ENCODE data around the gene MAN2C1. TPM values are rescaled to one million over a fixed set of nuclear protein-coding genes. Genes with fewer than 3 reads are reported as not detected.

MAN2C1 gene
- total RNA-seq, 1 donor from 2014 or later: 102 TPM

Other genes starting within 250 kb of the MAN2C1 start
- gene C15orf39, start 166.7 kb downstream of the MAN2C1 start, total RNA-seq: 2.1 and 2.2 TPM in 2 replicates
- gene GOLGA6C, start 110.3 kb downstream of the MAN2C1 start, total RNA-seq: under 0.01 TPM in 1 of 2 replicates, not detected in the other
- gene GOLGA6D, start 85.8 kb downstream of the MAN2C1 start, total RNA-seq: not detected in 2 replicates
- gene COMMD4, start 32.5 kb downstream of the MAN2C1 start, total RNA-seq: 41.3 and 63.9 TPM in 2 replicates
- gene NEIL1, start 21.6 kb downstream of the MAN2C1 start, total RNA-seq: 6.1 and 6.6 TPM in 2 replicates
- 11.6 and 24.6 TPM in 2 replicates for gene SIN3A, start 83.1 kb upstream of the MAN2C1 start, total RNA-seq
- 12.6 and 17.4 TPM in 2 replicates for gene PTPN9, start 210.7 kb upstream of the MAN2C1 start, total RNA-seq

Data from bronchial epithelial cell (primary cell).